HEK293 (cell line): ENCODE results near the gene CFAP70.

Experiments
- ELK4 ChIP-seq: IDR thresholded peaks from 2 replicates; pipeline ENCODE4 v1.6.1; 2011; ENCODE audit warnings: mild to moderate bottlenecking, low read depth, low read length, borderline replicate concordance
- FEZF1 ChIP-seq: fragments of 450-650 bp; formaldehyde crosslinking; IDR thresholded peaks from 2 replicates; pipeline ENCODE4 v1.5.1; 2016; ENCODE audit warnings: missing biosample characterization, missing genetic modification characterization
- HOXA7 ChIP-seq: sonication (generic); formaldehyde crosslinking; IDR thresholded peaks from 2 replicates; pipeline ENCODE4 v1.8.1; 2022; ENCODE audit warnings: missing genetic modification reagents, borderline replicate concordance
- YY1 ChIP-seq: fragments of 450-650 bp; formaldehyde crosslinking; IDR thresholded peaks from 2 replicates; pipeline ENCODE4 v1.5.1; 2018; ENCODE audit warnings: missing biosample characterization, missing genetic modification characterization
- ZNF544 ChIP-seq: fragments of 450-650 bp; formaldehyde crosslinking; IDR thresholded peaks from 2 replicates; pipeline ENCODE4 v1.5.0; 2017; ENCODE audit warnings: missing biosample characterization, missing genetic modification characterization
- ZNF670 ChIP-seq: fragments of 450-650 bp; formaldehyde crosslinking; IDR thresholded peaks from 2 replicates; pipeline ENCODE4 v1.5.1; 2016; ENCODE audit warnings: missing biosample characterization, missing genetic modification characterization, low read depth
- TF ChIP-seq, protein P1 (sequence below): fragments of 450-650 bp; formaldehyde crosslinking; IDR thresholded peaks from 2 replicates; pipeline ENCODE4 v1.5.1; 2017; ENCODE audit warnings: missing biosample characterization, mild to moderate bottlenecking, missing genetic modification characterization, moderate library complexity

GRCh38 chr10:73406846-73407245, 48.2 kb upstream of the CFAP70 start:
- no peak for TF ChIP-seq HOXA7
- no peak for TF ChIP-seq ZNF544
- no peak for TF ChIP-seq FEZF1
- no peak for TF ChIP-seq YY1
- TF ChIP-seq, protein P1, sequence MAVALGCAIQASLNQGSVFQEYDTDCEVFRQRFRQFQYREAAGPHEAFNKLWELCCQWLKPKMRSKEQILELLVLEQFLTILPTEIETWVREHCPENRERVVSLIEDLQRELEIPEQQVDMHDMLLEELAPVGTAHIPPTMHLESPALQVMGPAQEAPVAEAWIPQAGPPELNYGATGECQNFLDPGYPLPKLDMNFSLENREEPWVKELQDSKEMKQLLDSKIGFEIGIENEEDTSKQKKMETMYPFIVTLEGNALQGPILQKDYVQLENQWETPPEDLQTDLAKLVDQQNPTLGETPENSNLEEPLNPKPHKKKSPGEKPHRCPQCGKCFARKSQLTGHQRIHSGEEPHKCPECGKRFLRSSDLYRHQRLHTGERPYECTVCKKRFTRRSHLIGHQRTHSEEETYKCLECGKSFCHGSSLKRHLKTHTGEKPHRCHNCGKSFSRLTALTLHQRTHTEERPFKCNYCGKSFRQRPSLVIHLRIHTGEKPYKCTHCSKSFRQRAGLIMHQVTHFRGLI (tag by site-specific recombination): no peak
- TF ChIP-seq ZNF670 (tag by site-specific recombination): no peak
- no peak for TF ChIP-seq ELK4
